Gastroesophageal sphincter (tissue), 3 donors: Measurements from ENCODE around the gene MISP3.

Experiments
- POLR2A ChIP-seq, 2 donors: fragments of 450-650 bp; IDR thresholded peaks; one replicate each; pipeline ENCODE4 v1.6.1; 2017; ENCODE audit warnings: antibody characterized with exemption in 2 of 2, mild to moderate bottlenecking in 2 of 2, moderate library complexity in 1 of 2
- TF ChIP-seq, protein P1 (sequence below), 4 experiments: fragments of 200-600 bp in 2 of 4; fragments of 450-650 bp in 2 of 4; sonication (generic) in 1 of 4; IDR thresholded peaks; one replicate each; pipeline ENCODE4 v1.5.1; 2017 to 2019; ENCODE audit warnings: antibody characterized with exemption in 4 of 4, mild to moderate bottlenecking in 2 of 4, moderate library complexity in 2 of 4

DNA sequence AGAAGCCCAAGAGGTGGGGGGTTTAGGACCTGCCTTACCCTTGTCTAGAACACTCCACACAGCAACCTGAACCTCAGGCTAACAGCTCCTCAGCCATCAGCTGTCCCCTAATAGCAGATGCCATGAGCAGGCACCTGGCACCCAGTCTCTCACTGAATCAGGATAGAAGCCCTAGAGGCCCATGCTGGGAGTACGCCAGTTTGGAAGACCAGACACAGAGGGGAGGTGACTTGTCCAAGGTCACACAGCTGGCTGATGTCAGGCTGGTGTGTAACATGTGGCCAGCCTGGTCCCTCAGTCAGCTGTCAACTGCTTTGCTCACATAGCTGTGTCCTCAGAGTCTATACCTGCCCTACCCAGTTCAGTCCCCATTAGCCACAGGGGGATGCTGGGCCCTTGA lies 30.7 kb downstream of the MISP3 start:
- TF ChIP-seq, protein P1, sequence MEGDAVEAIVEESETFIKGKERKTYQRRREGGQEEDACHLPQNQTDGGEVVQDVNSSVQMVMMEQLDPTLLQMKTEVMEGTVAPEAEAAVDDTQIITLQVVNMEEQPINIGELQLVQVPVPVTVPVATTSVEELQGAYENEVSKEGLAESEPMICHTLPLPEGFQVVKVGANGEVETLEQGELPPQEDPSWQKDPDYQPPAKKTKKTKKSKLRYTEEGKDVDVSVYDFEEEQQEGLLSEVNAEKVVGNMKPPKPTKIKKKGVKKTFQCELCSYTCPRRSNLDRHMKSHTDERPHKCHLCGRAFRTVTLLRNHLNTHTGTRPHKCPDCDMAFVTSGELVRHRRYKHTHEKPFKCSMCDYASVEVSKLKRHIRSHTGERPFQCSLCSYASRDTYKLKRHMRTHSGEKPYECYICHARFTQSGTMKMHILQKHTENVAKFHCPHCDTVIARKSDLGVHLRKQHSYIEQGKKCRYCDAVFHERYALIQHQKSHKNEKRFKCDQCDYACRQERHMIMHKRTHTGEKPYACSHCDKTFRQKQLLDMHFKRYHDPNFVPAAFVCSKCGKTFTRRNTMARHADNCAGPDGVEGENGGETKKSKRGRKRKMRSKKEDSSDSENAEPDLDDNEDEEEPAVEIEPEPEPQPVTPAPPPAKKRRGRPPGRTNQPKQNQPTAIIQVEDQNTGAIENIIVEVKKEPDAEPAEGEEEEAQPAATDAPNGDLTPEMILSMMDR (IDR thresholded peaks at IDR 0.05) = no peak
- TF ChIP-seq POLR2A (IDR thresholded peaks at IDR 0.05) = no peak
